Stimulated activated CD4-positive, alpha-beta T cell treated with anti-CD3 and anti-CD28 coated beads, Interleukin-15, amount 100 ng/mL, for 24 hours (primary cell): ENCODE results near the gene CGRRF1.
A peak's percentile ranks its signal among the peaks of the same experiment; 100 is the strongest.

ENCODE experiments used
- DNase-seq: peaks from one replicate; pipeline ENCODE4 v3.0.0-alpha.2; 2020

Gene CGRRF1

DNA sequence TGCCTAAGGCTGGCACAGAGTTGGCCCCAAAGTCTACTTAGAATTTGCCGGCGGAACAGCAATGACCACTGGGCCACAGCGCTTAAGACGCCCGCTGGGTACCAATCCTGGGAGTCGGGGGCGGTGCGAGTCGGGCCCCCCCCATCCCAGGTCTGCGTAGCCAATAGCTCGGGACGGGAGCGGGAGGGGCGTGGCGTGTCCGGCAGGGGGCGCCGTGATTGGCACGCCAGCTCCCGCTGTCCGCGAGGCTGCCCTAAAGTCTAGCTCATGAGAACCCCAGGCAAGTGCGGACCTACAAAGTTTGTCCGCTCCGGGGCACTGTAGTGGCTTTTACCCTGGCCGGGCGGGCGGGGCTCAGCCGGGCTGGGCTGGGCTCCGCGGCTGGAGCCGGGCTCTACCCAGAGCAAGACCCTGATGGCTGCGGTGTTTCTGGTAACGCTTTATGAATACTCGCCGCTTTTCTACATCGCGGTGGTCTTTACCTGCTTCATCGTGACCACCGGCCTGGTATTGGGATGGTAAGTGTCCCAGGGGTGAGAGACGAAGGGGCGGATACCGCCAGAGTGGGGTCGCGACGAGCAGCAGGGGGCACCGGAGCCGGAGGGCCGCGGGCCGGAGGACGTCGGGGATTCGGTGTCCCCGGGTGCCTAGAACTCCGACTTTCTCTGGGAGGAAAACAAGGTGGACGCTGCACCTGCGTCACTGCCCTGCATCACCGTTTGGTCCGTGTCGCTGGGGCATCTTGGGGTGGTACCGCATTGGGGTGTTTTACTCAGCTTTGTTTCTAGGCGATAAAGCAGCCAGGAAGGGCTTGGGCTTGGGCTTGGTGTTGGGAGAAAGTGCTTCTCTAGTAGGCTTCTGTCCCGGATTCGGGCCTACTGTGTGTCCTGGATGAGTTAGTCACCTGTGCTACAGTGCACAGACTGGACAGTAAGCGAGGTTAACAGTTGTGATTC lies at the start of gene CGRRF1:
Gene CGRRF1 (plus strand): TSS at position 361 of the 956 bp plus-strand sequence. CDS start 54 bp downstream, at position 415.
- peak; percentile 99 for DNase-seq

GRCh38 chr14:54462048-54462447 lies 47.7 kb upstream of the CGRRF1 start:
- DNase-seq, result no peak

- DNase-seq, result no peak
Observed at GRCh38 chr14:54465654-54466053, 44.1 kb upstream of the CGRRF1 start.

DNA sequence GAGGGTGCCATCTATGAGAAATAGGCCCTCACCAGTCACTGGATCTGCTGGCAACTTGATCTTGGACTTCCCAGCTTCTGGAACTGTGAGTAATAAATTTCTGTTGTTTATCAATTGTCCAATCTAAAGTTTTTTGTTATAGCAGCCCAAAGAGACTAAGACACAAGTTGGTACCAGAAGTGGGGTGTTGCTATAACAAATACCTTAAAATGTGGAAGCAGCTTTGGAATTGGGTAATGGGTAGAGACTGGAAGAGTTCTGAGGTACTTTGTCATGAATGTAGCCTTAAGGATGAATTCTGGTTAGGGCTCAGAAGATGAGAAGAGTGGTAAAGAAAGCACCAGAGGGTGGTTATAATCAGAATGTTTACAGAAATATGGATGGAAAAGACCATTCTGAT lies 42.4 kb upstream of the CGRRF1 start:
- DNase-seq, result no peak

DNA sequence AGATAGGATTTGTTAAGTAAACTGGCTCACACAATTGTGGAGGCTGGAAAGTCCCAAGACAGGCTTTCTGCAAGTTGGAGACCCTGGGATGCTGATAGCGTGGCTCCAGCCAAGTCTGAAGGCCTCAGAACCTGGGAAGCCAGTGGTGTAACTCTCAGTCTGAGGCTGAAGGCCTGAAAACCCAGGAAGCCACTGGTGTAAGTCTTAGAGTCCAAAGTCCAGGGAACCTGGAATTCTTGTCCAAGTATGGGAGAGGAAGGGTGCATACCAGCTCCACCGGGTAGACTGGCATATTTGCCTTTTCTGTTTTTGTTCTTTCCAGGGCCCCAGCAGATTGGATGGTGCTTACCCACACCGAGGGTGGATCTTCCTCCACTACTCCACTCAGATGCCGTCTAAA lies 39.0 kb upstream of the CGRRF1 start:
- no peak for DNase-seq

GRCh38 chr14:54471641-54472040 lies 38.1 kb upstream of the CGRRF1 start:
- DNase-seq, result no peak

- DNase-seq, result no peak
Observed at GRCh38 chr14:54472315-54472714, 37.4 kb upstream of the CGRRF1 start.

DNA sequence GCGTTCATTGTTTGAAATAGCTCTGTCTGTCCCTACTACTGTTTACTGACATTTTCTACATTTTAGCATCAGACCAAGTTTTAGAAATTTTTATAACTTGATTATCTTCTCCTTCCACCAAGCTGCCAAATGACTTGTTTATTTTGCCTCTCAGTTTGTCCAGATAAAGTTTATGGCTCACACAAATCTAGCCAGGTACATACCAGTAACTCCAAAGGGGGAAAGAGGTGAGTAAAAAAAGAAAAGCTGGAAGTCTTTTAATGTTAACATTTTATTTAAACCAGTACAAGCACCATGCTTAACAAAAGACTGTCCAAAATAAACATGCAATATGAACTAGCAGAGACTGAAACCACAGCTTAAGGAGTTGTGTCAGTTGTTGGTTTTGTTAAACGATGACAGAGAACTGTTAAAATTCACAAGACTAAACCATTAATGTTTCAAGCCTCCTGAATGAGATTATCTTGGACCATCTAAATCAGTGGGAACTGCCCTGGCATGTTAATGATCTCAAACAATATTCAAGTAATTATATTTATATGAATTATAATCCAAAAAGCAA lies 35.4 kb upstream of the CGRRF1 start:
- DNase-seq, result no peak

DNA sequence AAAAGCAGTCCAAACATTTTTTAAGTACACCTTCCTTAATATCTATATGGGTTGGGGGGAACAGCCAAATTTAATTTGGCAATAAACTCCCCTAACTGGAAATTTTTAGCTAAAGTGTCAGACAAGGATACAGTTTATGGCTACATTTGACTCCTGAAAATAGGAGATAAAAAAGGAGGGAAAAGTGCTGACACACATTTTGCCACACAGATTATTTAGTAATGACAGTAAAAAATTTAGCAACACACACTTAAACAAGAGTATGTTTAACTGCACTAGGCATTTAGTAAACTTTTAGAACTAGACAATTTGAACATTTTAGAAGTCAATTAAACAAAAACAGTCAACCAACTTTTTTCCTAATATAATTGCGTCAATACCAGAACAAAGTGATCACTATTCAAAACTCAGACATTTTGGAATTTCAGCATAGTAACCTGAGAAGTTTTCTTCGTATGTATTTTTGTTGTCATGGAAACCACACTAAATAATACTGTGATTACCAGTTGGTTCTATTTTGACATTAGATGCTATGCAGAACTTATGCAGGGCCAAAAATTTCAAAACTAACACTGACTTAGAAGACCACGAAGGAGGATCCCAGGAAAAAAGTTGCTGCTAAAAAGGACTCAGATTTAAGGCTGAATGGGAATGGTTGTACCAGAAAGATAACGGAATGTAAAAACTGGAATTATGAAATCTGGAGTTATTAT lies 34.4 kb upstream of the CGRRF1 start:
- no peak for DNase-seq

- DNase-seq, result no peak
Observed at GRCh38 chr14:54475911-54476310, 33.8 kb upstream of the CGRRF1 start.

DNA sequence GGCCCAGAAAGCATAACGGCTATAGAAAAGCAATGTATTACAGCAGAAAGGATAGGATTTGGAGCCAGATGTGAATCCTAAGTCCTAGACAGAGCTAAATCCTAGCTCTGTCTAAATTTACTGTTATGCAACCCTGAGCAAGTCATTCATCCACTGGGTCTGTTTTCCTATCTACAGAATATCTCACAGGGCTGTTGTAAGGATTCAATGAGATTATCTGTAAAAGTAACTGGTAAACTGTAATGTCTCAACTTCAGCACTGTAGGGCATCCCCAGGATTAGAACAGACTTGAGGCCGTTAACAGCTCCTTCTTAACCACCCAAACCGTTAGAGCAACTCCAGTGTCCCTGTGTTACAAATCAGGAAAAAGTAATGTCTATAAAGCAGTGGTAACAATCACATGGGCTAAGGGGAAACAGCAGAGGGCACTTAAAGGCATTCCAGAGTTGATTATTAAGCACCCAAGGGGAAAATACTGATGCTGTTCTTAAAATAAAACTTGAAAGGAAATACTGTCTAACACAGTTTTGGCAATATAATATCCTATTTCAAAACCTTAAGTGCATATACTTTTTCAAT lies 31.0 kb upstream of the CGRRF1 start:
- DNase-seq, result no peak

- no peak for DNase-seq
Observed at GRCh38 chr14:54480830-54481562, 28.7 kb upstream of the CGRRF1 start.

DNA sequence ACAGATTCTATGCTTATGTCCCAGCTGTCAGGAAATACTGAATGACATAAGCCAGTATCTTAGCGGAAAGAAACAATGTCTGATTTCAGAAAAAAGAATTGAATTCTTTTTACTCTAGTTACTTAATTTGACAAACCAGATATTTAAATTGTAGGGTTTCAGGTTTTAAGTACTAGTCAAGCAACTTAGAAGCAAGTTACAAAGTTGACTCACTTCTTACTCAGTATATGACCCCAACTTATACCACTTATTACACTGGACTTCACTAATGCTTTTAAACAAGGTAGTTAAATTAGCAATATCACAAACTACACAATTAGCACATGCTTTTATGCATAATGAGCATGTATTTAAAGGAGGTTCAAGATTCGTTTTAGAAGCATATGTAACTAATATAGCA lies 28.0 kb upstream of the CGRRF1 start:
- DNase-seq, result no peak

- DNase-seq, result no peak
Observed at GRCh38 chr14:54483073-54483745, 26.5 kb upstream of the CGRRF1 start.

DNA sequence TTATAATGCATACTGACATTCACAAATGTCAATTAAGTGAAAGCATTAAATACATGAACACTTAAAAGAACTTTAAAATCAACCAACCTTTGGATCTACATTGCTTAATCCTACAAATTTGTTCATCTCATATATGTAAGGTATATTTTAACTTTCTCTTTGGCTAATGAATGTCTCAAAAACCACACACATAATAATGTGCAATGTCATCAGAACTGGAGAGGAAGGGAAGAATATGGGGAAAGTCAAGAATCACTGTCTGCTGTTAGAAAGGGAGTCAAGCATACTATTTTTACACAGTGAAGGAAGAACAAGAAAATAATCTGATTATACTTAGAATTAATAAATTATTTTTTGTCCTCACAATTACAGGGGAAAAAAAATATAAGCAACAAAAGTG lies 25.9 kb upstream of the CGRRF1 start:
- no peak for DNase-seq

DNA sequence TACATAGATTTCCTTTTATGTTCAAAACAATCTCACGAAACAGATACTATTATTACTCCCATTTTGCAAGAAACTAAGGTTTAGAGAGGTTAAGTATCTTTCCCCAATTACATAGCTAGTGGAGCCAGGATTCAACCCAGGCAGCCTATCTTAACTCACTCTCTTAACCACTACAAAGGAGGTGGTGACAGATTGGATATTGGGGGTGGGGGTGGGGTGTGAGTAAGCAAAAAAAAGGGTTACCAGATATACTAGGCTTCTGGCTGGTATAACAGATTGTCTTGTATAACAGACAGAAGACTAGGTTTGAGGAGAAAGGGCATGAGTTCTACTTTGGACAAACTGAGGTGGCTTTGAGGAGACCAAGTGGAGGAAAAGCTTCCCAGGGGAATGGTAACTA lies 23.0 kb upstream of the CGRRF1 start:
- no peak for DNase-seq

- no peak for DNase-seq
Observed at GRCh38 chr14:54487771-54488170, 21.9 kb upstream of the CGRRF1 start.

- DNase-seq, result no peak
Observed at GRCh38 chr14:54488318-54488645, 21.4 kb upstream of the CGRRF1 start.

- DNase-seq, result peak; percentile 90
Observed at GRCh38 chr14:54488646-54489317, 20.9 kb upstream of the CGRRF1 start, which contains the start of gene GMFB. Gene GMFB (minus strand): TSS chr14:54488980. CDS start chr14:54488927, 53 bp downstream.

DNA sequence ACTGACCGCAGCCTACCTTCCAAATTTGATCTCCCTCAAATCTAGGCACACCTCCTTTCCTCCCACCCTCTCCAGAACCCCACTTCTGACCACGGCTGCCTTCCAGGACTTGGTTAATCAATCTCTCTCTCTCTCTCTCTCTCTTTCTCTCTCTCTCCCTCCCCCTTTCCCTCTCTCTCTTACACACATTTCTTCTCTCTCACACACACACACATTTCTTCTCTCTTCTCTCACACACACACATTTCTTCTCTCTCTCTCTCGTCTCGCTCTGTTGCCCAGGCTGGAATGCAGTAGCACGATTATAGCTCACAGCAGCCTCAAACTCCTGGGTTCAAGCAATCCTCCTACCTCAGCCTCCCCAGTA lies 20.4 kb upstream of the CGRRF1 start:
- no peak for DNase-seq

DNA sequence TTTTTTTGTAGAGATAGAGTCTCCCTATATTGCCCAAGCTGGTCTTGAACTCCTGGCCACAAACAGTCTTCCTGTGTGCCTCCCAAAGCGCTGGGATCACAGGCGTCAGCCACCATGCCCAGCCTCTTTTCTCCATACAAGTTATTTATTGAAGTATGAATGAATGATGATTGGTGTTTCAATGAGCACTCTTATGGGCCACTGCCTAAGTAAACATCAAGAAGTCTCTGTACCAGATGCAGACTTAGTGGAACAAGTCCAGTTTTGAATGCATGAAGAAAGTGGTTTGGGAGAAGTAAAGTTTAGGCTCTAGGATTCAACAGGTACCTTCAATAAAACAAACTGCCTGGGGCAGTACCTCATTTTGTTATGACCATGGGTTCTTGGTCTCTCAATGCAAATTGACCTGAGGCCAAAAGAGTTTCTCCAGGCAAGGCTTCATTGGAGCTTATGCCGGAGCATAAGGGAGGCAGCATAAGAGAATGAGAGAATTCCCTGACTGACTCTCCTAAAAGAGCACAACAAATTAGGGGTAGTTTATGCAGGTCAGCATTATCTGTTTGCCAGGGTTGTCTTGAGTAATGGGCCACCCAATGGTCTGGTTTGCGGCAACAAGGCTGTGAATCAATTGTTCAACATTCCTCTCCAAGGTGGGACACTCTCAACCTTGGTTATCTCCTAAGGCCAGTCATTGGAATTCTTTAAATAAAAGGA lies 19.8 kb upstream of the CGRRF1 start:
- no peak for DNase-seq
